ENCODE measurements around the gene WASL. TPM values are rescaled to one million over a fixed set of nuclear protein-coding genes. Genes with fewer than 3 reads are reported as not detected.

WASL gene
- total RNA-seq, 1 donor, result 22.5 TPM

- DNase-seq (ENCODE audit: low read depth), result peak; percentile 43
- no peak overlapping the region for H3K4me3 ChIP-seq (ENCODE audit: low read depth, low read length)
Measured at GRCh38 chr7:123675181-123675473, 73.7 kb downstream of the WASL start.

GRCh38 chr7:123674399-123675180 lies 74.2 kb downstream of the WASL start:
- DNase-seq (ENCODE audit: low read depth), result peak; percentile 8
- TF ChIP-seq CTCF (IDR thresholded peaks at IDR 0.05; ENCODE audit: insufficient read depth, low read depth, low read length), result no peak
- H3K4me3 ChIP-seq (ENCODE audit: low read depth, low read length), result no peak overlapping the region

More at GRCh38 chr7:123675181-123675473, 73.7 kb downstream of the WASL start:
- TF ChIP-seq CTCF (IDR thresholded peaks at IDR 0.05; ENCODE audit: insufficient read depth, low read depth, low read length), result no peak

- no peak overlapping the region for H3K4me3 ChIP-seq (ENCODE audit: low read depth, low read length)
- no peak for TF ChIP-seq CTCF (IDR thresholded peaks at IDR 0.05; ENCODE audit: insufficient read depth, low read depth, low read length)
- DNase-seq (ENCODE audit: low read depth), result no peak
Measured at GRCh38 chr7:123673752-123674398, 74.9 kb downstream of the WASL start.

- H3K4me3 ChIP-seq (ENCODE audit: low read depth, low read length), result no peak overlapping the region
- no peak for TF ChIP-seq CTCF (IDR thresholded peaks at IDR 0.05; ENCODE audit: insufficient read depth, low read depth, low read length)
- no peak for DNase-seq (ENCODE audit: low read depth)
Measured at GRCh38 chr7:123673137-123673732, 75.6 kb downstream of the WASL start.

GRCh38 chr7:123669485-123669884 lies 79.3 kb downstream of the WASL start:
- H3K4me3 ChIP-seq (ENCODE audit: low read depth, low read length), result no peak overlapping the region
- no peak for DNase-seq (ENCODE audit: low read depth)
- no peak for TF ChIP-seq CTCF (IDR thresholded peaks at IDR 0.05; ENCODE audit: insufficient read depth, low read depth, low read length)

GRCh38 chr7:123666492-123666891 lies 82.3 kb downstream of the WASL start:
- H3K4me3 ChIP-seq (ENCODE audit: low read depth, low read length), result no peak overlapping the region
- no peak for DNase-seq (ENCODE audit: low read depth)
- no peak for TF ChIP-seq CTCF (IDR thresholded peaks at IDR 0.05; ENCODE audit: insufficient read depth, low read depth, low read length)

Measured in fibroblast of villous mesenchyme (primary cell).